Measurements from ENCODE around the gene BNC2.
A peak's percentile ranks its signal among the peaks of the same experiment; 100 is the strongest.

Gene BNC2

DNA sequence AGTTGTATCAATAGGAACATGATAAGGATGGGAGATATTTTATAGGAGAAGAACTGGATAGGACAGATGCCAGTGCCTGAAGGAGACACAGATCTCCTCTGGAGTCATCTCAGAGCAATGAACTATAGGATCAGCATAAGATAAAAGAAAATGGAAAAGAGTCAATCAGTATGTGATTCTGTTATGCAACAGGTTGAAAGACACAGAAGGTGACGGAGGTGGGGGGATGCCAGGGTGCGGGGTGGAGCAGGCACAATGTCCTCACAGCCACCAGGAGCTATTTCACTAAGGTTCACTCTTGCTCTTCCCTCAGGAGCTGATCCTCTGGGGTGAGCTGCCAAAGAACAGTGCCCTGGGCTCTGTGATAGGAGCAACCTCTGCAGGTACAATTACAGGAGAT is 179.8 kb downstream of the BNC2 start:
- no peak overlapping the region for H3K4me3 ChIP-seq (ENCODE audit: low read depth, low read length)
- TF ChIP-seq, protein P1, sequence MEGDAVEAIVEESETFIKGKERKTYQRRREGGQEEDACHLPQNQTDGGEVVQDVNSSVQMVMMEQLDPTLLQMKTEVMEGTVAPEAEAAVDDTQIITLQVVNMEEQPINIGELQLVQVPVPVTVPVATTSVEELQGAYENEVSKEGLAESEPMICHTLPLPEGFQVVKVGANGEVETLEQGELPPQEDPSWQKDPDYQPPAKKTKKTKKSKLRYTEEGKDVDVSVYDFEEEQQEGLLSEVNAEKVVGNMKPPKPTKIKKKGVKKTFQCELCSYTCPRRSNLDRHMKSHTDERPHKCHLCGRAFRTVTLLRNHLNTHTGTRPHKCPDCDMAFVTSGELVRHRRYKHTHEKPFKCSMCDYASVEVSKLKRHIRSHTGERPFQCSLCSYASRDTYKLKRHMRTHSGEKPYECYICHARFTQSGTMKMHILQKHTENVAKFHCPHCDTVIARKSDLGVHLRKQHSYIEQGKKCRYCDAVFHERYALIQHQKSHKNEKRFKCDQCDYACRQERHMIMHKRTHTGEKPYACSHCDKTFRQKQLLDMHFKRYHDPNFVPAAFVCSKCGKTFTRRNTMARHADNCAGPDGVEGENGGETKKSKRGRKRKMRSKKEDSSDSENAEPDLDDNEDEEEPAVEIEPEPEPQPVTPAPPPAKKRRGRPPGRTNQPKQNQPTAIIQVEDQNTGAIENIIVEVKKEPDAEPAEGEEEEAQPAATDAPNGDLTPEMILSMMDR (conservative IDR thresholded peaks at IDR 0.05; ENCODE audit: low read depth, low read length) = no peak
- DNase-seq (ENCODE audit: low read depth) = no peak

DNA sequence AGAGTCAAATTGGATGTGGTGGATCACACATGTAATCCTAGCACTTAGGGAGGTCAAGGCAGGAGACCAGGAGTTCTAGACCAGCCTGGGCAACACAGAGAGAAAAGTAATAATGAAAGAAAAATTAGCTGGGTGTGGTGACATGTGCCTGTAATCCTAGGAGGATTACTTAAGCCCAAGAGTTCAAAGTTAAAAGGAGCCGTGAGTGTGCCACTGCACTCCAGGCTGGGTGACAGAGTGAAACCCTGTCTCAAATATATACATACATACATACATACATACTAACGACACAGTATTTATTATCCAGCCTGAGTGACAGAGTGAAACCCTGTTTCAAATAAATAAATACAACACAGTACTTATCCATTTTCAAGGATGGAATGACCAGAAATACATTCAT is 180.3 kb downstream of the BNC2 start:
- TF ChIP-seq, protein P1 (conservative IDR thresholded peaks at IDR 0.05; ENCODE audit: low read depth, low read length) = no peak
- no peak overlapping the region for H3K4me3 ChIP-seq (ENCODE audit: low read depth, low read length)
- no peak for DNase-seq (ENCODE audit: low read depth)

DNA sequence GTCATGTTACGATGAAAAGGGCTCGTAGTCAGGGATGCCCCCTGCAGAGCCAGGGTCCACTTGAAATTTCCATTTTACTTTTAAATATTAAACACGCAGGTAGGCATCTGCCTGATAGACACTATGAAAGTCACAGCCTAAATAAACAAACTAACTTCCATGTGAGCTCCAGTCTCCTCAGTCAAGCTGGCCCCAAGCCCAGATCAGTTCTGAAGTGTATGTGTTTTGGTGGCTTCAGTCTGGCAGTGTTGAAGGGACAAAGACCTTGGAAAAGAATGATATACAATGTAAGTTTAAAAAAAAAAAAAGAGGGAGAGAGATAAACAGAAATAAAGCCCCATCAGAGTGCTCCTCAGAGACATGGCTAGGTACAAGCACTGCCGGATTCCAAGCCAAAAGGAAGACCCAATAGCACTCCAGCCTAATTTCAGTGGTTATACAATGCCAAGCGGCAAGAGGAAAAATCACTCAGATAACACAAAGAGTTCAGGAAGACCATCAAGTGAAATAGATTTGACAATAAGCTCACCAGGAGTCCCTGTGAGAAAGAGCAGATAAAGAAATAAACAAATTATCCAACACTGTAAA is 181.0 kb downstream of the BNC2 start:
- DNase-seq (ENCODE audit: low read depth) = peak; percentile 47
- H3K4me3 ChIP-seq (ENCODE audit: low read depth, low read length) = no peak overlapping the region
- TF ChIP-seq, protein P1 (conservative IDR thresholded peaks at IDR 0.05; ENCODE audit: low read depth, low read length) = no peak

DNA sequence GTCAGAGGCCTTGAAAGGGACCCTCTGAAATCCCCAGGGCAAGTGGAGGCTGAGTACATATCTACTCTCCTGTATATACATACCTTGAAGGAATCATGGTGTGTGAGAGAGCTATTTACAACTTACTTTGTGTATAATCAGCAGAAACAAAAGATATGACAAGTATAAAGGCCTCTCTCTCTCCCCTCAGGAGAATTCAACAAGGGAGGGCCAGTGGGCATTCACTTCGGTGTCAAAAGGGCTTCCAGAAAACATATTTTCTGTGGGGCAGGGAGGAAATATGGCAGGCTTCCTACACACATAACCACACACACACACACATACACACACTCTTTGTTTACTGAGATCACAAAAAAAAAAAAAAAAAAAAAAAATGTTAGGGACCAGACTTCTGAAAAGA is 181.7 kb downstream of the BNC2 start:
- DNase-seq (ENCODE audit: low read depth) = peak; percentile 45
- TF ChIP-seq, protein P1 (conservative IDR thresholded peaks at IDR 0.05; ENCODE audit: low read depth, low read length) = no peak

DNA sequence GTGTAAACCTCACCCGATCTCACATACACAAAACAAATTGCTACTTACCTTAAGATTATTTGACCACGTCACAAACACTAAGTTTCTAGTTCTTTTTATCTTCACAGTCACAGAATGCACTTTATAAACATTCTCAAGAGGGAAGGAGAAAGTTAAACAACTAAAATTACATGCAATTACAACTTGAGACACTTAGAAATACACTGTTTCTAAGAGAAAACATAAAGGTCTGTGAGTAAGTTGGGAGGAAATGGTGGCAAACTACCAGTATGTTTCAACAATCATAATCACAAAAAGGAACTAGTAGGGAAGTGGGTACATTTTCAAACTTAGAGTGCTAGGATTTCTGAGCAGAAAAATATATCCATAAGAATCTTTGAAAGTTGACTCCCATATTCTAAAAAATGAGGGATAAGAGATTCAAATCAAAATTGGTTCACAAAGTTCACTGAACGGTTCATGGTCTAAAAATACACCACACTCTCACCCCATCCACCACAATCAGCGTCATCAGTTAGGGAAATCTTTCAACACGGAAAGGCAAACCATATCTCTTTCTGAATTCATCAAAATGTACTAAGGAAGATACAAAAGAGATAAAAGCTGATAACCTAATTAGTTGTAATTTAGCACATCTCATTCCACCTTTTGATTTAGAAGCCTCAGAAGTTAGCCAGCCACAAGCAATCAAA is 182.6 kb downstream of the BNC2 start:
- DNase-seq (ENCODE audit: low read depth) = peak; percentile 63
- no peak overlapping the region for H3K4me3 ChIP-seq (ENCODE audit: low read depth, low read length)
- TF ChIP-seq, protein P1 (conservative IDR thresholded peaks at IDR 0.05; ENCODE audit: low read depth, low read length) = no peak

More for the DNA sequence above, 181.7 kb downstream of the BNC2 start:
- H3K4me3 ChIP-seq (ENCODE audit: low read depth, low read length) = no peak overlapping the region

DNA sequence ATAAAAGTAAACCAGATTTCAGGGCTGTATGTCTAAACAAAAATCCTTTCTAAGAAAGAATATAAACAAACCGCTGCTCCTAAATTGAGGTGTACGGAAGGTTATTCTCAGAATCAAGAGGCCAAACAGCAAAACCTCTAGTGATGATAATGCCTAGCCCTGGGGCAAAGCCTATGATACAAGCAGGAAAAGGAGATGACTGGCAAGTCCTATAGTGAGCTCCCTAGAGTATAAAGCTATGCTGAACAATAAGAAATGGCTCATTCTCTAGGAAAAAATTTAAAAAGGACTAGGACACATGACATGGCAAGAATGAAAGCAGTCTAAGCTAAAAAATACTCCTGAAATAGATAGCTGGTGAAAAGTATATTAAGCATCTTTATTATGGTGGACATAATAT is 187.1 kb downstream of the BNC2 start:
- TF ChIP-seq, protein P1 (conservative IDR thresholded peaks at IDR 0.05; ENCODE audit: low read depth, low read length) = no peak
- no peak for DNase-seq (ENCODE audit: low read depth)

DNA sequence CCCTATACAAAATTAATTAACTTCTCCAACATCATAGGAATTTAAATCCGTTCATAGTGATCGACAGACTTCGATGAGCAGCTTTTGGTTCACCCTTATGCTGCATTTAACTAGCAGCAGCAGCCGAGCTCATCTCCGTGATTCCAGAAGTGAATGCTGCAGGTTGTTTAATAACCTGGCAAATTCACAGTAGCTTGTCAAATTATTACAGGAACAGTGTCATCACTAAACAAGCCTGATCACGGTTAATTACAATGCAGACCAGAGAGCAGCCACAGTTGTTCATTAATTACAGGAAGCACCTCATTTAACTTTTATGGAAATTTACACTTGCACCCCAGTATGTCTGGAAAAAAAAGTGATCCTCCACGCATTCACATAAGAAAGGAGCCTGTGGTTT is 188.2 kb downstream of the BNC2 start:
- TF ChIP-seq, protein P1 (conservative IDR thresholded peaks at IDR 0.05; ENCODE audit: low read depth, low read length) = no peak
- no peak for DNase-seq (ENCODE audit: low read depth)
- H3K4me3 ChIP-seq (ENCODE audit: low read depth, low read length) = no peak overlapping the region

More for the DNA sequence above, 187.1 kb downstream of the BNC2 start:
- H3K4me3 ChIP-seq (ENCODE audit: low read depth, low read length) = no peak overlapping the region

All from choroid plexus epithelial cell (primary cell).